Measurements from ENCODE around the gene AZGP1.
"Not testable (repeated sequence)": the region's sequence is repeated elsewhere in the genome, so short reads cannot be mapped to it uniquely, and the experiment has no call there.

AZGP1 gene

GRCh38 chr7:100015232-100016214 lies 39.7 kb upstream of the AZGP1 start, which contains the start of gene ZKSCAN1:
Gene ZKSCAN1 (plus strand): TSS chr7:100015596. CDS start chr7:100023507, 7,911 bp downstream.
- H3K27ac ChIP-seq = peak within 1 kb of the TSS; percentile 98

GRCh38 chr7:100013328-100013676 lies 37.5 kb upstream of the AZGP1 start:
- Histone ChIP-seq H3K27me3 (no peaks in the 10 kb centered on the region), H3K4me1 (peaks cover 23% of the 10 kb centered on the region), H3K27ac (no peak overlapping the region), H3K36me3 (peaks cover 7% of the 10 kb centered on the region; the same call in 1 of the 2 replicates), H3K4me2 (no peak overlapping the region), H3K4me3 (no peak overlapping the region), H3K9me3 (no peaks in the 10 kb centered on the region), H3K9ac (no peak overlapping the region), H4K20me1 (peaks cover 25% of the 10 kb centered on the region)
- TF ChIP-seq Cebpa-rat (IDR thresholded peaks at IDR 0.05) = no peak

More at GRCh38 chr7:100015232-100016214, 39.7 kb upstream of the AZGP1 start, which contains the start of gene ZKSCAN1:
- Histone ChIP-seq H3K27me3 (no peaks in the 10 kb centered on the region), H4K20me1 (peaks cover 47% of the 10 kb centered on the region), H3K36me3 (peaks cover 30% of the 10 kb centered on the region), H3K9ac (peak within 1 kb of the TSS; percentile 100), H3K4me3 (peak within 1 kb of the TSS; percentile 100), H3K4me1 (peaks cover 23% of the 10 kb centered on the region), H3K4me2 (peak within 1 kb of the TSS; percentile 88), H3K9me3 (no peaks in the 10 kb centered on the region)
- no peak for TF ChIP-seq Cebpa-rat (IDR thresholded peaks at IDR 0.05)

GRCh38 chr7:100012385-100013327 lies 36.8 kb upstream of the AZGP1 start:
- Histone ChIP-seq H4K20me1 (peaks cover 19% of the 10 kb centered on the region), H3K4me1 (peaks cover 20% of the 10 kb centered on the region)
- H3K27ac ChIP-seq, H3K9ac ChIP-seq, H3K4me3 ChIP-seq, H3K36me3 ChIP-seq, H3K27me3 ChIP-seq, H3K9me3 ChIP-seq, H3K4me2 ChIP-seq: not testable (repeated sequence)

GRCh38 chr7:100011516-100011915 lies 35.7 kb upstream of the AZGP1 start:
- no peak overlapping the region for H3K9ac ChIP-seq
- peaks cover 7% of the 10 kb centered on the region; the same call in 1 of the 2 replicates for H4K20me1 ChIP-seq
- no peak overlapping the region for H3K4me2 ChIP-seq
- H3K4me1 ChIP-seq = peaks cover 8% of the 10 kb centered on the region
- no peak for TF ChIP-seq Cebpa-rat (IDR thresholded peaks at IDR 0.05)
- H3K4me3 ChIP-seq = no peak overlapping the region
- H3K27me3 ChIP-seq = no peaks in the 10 kb centered on the region
- H3K36me3 ChIP-seq = no peaks in the 10 kb centered on the region
- no peak overlapping the region for H3K27ac ChIP-seq
- no peaks in the 10 kb centered on the region for H3K9me3 ChIP-seq

GRCh38 chr7:100010901-100011300 lies 35.1 kb upstream of the AZGP1 start:
- H3K4me1 ChIP-seq = peaks cover 6% of the 10 kb centered on the region; the same call in 1 of the 2 replicates
- no peak overlapping the region for H3K27ac ChIP-seq
- TF ChIP-seq Cebpa-rat (IDR thresholded peaks at IDR 0.05) = no peak
- H3K9me3 ChIP-seq = no peaks in the 10 kb centered on the region
- no peak overlapping the region for H3K4me3 ChIP-seq
- H3K27me3 ChIP-seq = no peaks in the 10 kb centered on the region
- H3K4me2 ChIP-seq = no peak overlapping the region
- 0 out of 2 replicates have a peak, but pooled peaks cover under 1% of the 10 kb centered on the region for H4K20me1 ChIP-seq
- H3K9ac ChIP-seq = no peak overlapping the region
- no peaks in the 10 kb centered on the region for H3K36me3 ChIP-seq

- not testable (repeated sequence) for H3K36me3 ChIP-seq, H4K20me1 ChIP-seq, H3K4me1 ChIP-seq, H3K4me2 ChIP-seq, H3K9ac ChIP-seq, H3K9me3 ChIP-seq, H3K27me3 ChIP-seq, H3K27ac ChIP-seq, H3K4me3 ChIP-seq
These were observed 34.1 kb upstream of the AZGP1 start for GRCh38 chr7:100009952-100010351.

- Histone ChIP-seq H3K4me2 (no peak overlapping the region), H3K4me1 (no peaks in the 10 kb centered on the region), H4K20me1 (no peaks in the 10 kb centered on the region), H3K9ac (no peak overlapping the region), H3K27ac (no peak overlapping the region), H3K36me3 (no peaks in the 10 kb centered on the region), H3K4me3 (no peak overlapping the region), H3K9me3 (no peaks in the 10 kb centered on the region), H3K27me3 (no peaks in the 10 kb centered on the region)
- TF ChIP-seq Cebpa-rat (IDR thresholded peaks at IDR 0.05) = no peak
These were observed 32.7 kb upstream of the AZGP1 start for GRCh38 chr7:100008525-100008924.

- Histone ChIP-seq H3K4me2 (no peak overlapping the region), H3K36me3 (no peaks in the 10 kb centered on the region), H4K20me1 (no peaks in the 10 kb centered on the region), H3K4me1 (no peaks in the 10 kb centered on the region), H3K9me3 (no peaks in the 10 kb centered on the region), H3K27me3 (no peaks in the 10 kb centered on the region), H3K9ac (no peak overlapping the region), H3K27ac (no peak overlapping the region), H3K4me3 (no peak overlapping the region)
- TF ChIP-seq Cebpa-rat (IDR thresholded peaks at IDR 0.05) = no peak
These were observed 32.1 kb upstream of the AZGP1 start for GRCh38 chr7:100007887-100008286.

GRCh38 chr7:100003711-100004661 lies 28.2 kb upstream of the AZGP1 start:
- H3K27me3 ChIP-seq = no peaks in the 10 kb centered on the region
- H3K9ac ChIP-seq = no peak overlapping the region
- H3K36me3 ChIP-seq = no peaks in the 10 kb centered on the region
- H3K9me3 ChIP-seq = no peaks in the 10 kb centered on the region
- no peak overlapping the region for H3K4me3 ChIP-seq
- no peak overlapping the region for H3K4me2 ChIP-seq
- no peaks in the 10 kb centered on the region for H3K4me1 ChIP-seq
- TF ChIP-seq Cebpa-rat (IDR thresholded peaks at IDR 0.05) = no peak
- no peak overlapping the region for H3K27ac ChIP-seq
- H4K20me1 ChIP-seq = no peaks in the 10 kb centered on the region
